H1 (cell line): ENCODE measurements around the gene BRD2. TPM values are rescaled to one million over a fixed set of nuclear protein-coding genes. Genes with fewer than 3 reads are reported as not detected.

Source experiments
- CTCF ChIA-PET: fragments of 300-600 bp; sonication (Branson Sonifier 250); formaldehyde crosslinking; loops from one replicate; lab custom pipeline; 2021; ENCODE audit not compliant: partially characterized antibody; lab: Charles Lee
- POLR2A ChIA-PET: fragments of 300-600 bp; sonication (Branson Sonifier 250); formaldehyde crosslinking; loops from one replicate; lab custom pipeline; 2021; ENCODE audit warnings: inconsistent platforms; ENCODE audit not compliant: partially characterized antibody; lab: Charles Lee
- DNase-seq, 2 experiments: peaks; one replicate each; pipeline versions ENCODE4 v3.0.0 to v3.0.0-alpha.2; 2010 to 2022; ENCODE audit warnings: low spot score in 2 of 2, low read depth in 1 of 2, mixed read lengths in 1 of 2
- FAIRE-seq: peaks from 2 replicates; lab custom pipeline; 2011; peaks lifted over from hg19 to GRCh38; lab: Jason Lieb, UNC
- H2AFZ ChIP-seq: 2 replicates; pipeline ENCODE4 v1.8.1; 2012; ENCODE audit warnings: low read length, inconsistent platforms
- H2AK5ac ChIP-seq: 2 replicates; pipeline ENCODE4 v1.6.1; 2013; ENCODE audit warnings: low read depth, low read length
- H2BK120ac ChIP-seq: replicated peaks from 2 replicates; pipeline ENCODE3; 2013; ENCODE audit warnings: low read depth, low read length, inconsistent platforms
- H2BK12ac ChIP-seq: 2 replicates; pipeline ENCODE4 v1.6.1; 2013; ENCODE audit warnings: low read depth, low read length
- H2BK15ac ChIP-seq: 2 replicates; pipeline ENCODE4 v1.6.1; 2013; ENCODE audit warnings: low read length
- H2BK20ac ChIP-seq: 2 replicates; pipeline ENCODE4 v1.6.1; 2013; ENCODE audit warnings: low read length
- H2BK5ac ChIP-seq: 2 replicates; pipeline ENCODE4 v1.6.1; 2013; ENCODE audit warnings: low read depth, low read length
- H3K14ac ChIP-seq: 2 replicates; pipeline ENCODE4 v1.6.1; 2013; ENCODE audit warnings: inconsistent platforms; ENCODE audit not compliant: insufficient read length
- H3K18ac ChIP-seq: 2 replicates; pipeline ENCODE4 v1.6.1; 2013; ENCODE audit warnings: low read length; ENCODE audit errors: extremely low read depth
- H3K23ac ChIP-seq: 2 replicates; pipeline ENCODE4 v1.6.1; 2013; ENCODE audit warnings: inconsistent platforms; ENCODE audit not compliant: insufficient read length
- H3K23me2 ChIP-seq: 2 replicates; pipeline ENCODE4 v1.6.1; 2013; ENCODE audit warnings: low read depth, low read length
- H3K27ac ChIP-seq: 2 replicates; pipeline ENCODE4 v1.6.1; 2011; ENCODE audit warnings: low read depth, low read length, inconsistent platforms
- H3K27me3 ChIP-seq, 4 experiments: replicated peaks in 1 of 4; 1 replicate in 1 of 4; 2 replicates in 3 of 4; pipeline versions ENCODE4 v1.6.1 to v1.8.1; 2011 to 2013; ENCODE audit warnings: low read length in 3 of 4, mild to moderate bottlenecking in 3 of 4, inconsistent platforms in 2 of 4, mixed read lengths in 2 of 4, moderate library complexity in 1 of 4; ENCODE audit not compliant: control insufficient read depth in 3 of 4, insufficient read depth in 3 of 4; ENCODE audit errors: extremely low read depth in 1 of 4
- H3K36me3 ChIP-seq, 4 experiments: 2 replicates each; pipeline versions ENCODE4 v1.6.1 to v1.8.1; 2011 to 2013; ENCODE audit warnings: mild to moderate bottlenecking in 4 of 4, low read length in 3 of 4, moderate library complexity in 2 of 4, control low read depth in 1 of 4, inconsistent platforms in 1 of 4; ENCODE audit not compliant: insufficient read depth in 4 of 4, control insufficient read depth in 2 of 4
- H3K4ac ChIP-seq: replicated peaks from 2 replicates; pipeline ENCODE3; 2013; ENCODE audit warnings: low read length, low read depth, mixed read lengths, inconsistent platforms; ENCODE audit not compliant: insufficient read length
- H3K4me1 ChIP-seq, 4 experiments: replicated peaks in 1 of 4; 1 replicate in 1 of 4; 2 replicates in 3 of 4; pipeline versions ENCODE4 v1.6.1 to v1.8.1; 2011 to 2013; ENCODE audit warnings: low read length in 3 of 4, inconsistent platforms in 2 of 4, mixed read lengths in 1 of 4; ENCODE audit not compliant: insufficient read depth in 4 of 4, control insufficient read depth in 3 of 4
- H3K4me2 ChIP-seq, 2 experiments: 2 replicates each; pipeline versions ENCODE4 v1.6.1 to v1.8.1; 2011 to 2013; ENCODE audit warnings: low read depth in 2 of 2, low read length in 2 of 2, control low read depth in 1 of 2, inconsistent platforms in 1 of 2, mild to moderate bottlenecking in 1 of 2; ENCODE audit not compliant: insufficient read depth in 1 of 2
- H3K4me3 ChIP-seq, 4 experiments: fragments of 200-600, 300-600 bp in 1 of 4; sonication (generic), shearing (Covaris generic), sonication (Bioruptor Twin) in 1 of 4; 2 replicates each; pipeline versions ENCODE4 v1.5.1 to v1.8.1; 2011 to 2016; ENCODE audit warnings: low read length in 4 of 4, low read depth in 3 of 4, control low read depth in 2 of 4, inconsistent platforms in 2 of 4, mild to moderate bottlenecking in 2 of 4, mixed read lengths in 1 of 4, moderate library complexity in 1 of 4; ENCODE audit not compliant: insufficient read depth in 2 of 4; ENCODE audit errors: extremely low read depth in 1 of 4
- H3K56ac ChIP-seq: replicated peaks from 2 replicates; pipeline ENCODE3; 2013; ENCODE audit warnings: low read depth, mild to moderate bottlenecking, mixed read lengths, low read length, inconsistent platforms; ENCODE audit not compliant: insufficient read length
- H3K79me1 ChIP-seq: 2 replicates; pipeline ENCODE4 v1.6.1; 2013; ENCODE audit warnings: low read depth, low read length, control low read depth
- H3K79me2 ChIP-seq, 2 experiments: 2 replicates each; pipeline versions ENCODE4 v1.6.1 to v1.8.1; 2012 to 2013; ENCODE audit warnings: low read length in 2 of 2, mild to moderate bottlenecking in 2 of 2, inconsistent platforms in 1 of 2; ENCODE audit not compliant: insufficient read depth in 2 of 2, control insufficient read depth in 1 of 2
- H3K9ac ChIP-seq, 4 experiments: replicated peaks in 1 of 4; 1 replicate in 1 of 4; 2 replicates in 3 of 4; pipeline versions ENCODE4 v1.6.1 to v1.8.1; 2011 to 2013; ENCODE audit warnings: low read depth in 3 of 4, low read length in 3 of 4, control low read depth in 2 of 4, mild to moderate bottlenecking in 2 of 4, moderate library complexity in 2 of 4, inconsistent platforms in 1 of 4; ENCODE audit errors: extremely low read depth in 1 of 4
- H3K9me3 ChIP-seq, 2 experiments: 2 replicates each; pipeline versions ENCODE4 v1.6.1 to v1.8.1; 2012 to 2013; ENCODE audit warnings: mild to moderate bottlenecking in 2 of 2, moderate library complexity in 2 of 2, control low read depth in 1 of 2, inconsistent platforms in 1 of 2, low read depth in 1 of 2, low read length in 1 of 2, mixed read lengths in 1 of 2; ENCODE audit not compliant: insufficient read depth in 2 of 2
- H4K20me1 ChIP-seq, 2 experiments: replicated peaks in 1 of 2; 2 replicates each; pipeline versions ENCODE3 to v1.8.1; 2011 to 2013; ENCODE audit warnings: inconsistent platforms in 2 of 2, low read length in 2 of 2, mild to moderate bottlenecking in 1 of 2; ENCODE audit not compliant: insufficient read depth in 2 of 2, control insufficient read depth in 1 of 2
- H4K5ac ChIP-seq: 2 replicates; pipeline ENCODE4 v1.6.1; 2013; ENCODE audit warnings: low read length, low read depth, mixed read lengths, inconsistent platforms; ENCODE audit not compliant: insufficient read length
- H4K8ac ChIP-seq: 2 replicates; pipeline ENCODE4 v1.8.0; 2013; ENCODE audit warnings: mild to moderate bottlenecking, moderate library complexity, low read length, inconsistent platforms; ENCODE audit not compliant: insufficient read depth; ENCODE audit errors: extremely low read depth
- H4K91ac ChIP-seq: replicated peaks from 2 replicates; pipeline ENCODE3; 2013; ENCODE audit warnings: low read length, mixed read lengths, inconsistent platforms; ENCODE audit not compliant: insufficient read length
- ASH2L ChIP-seq: fragments of 200-600, 300-600 bp; sonication (generic); IDR thresholded peaks from one replicate; pipeline ENCODE4 v1.7.1; 2017; ENCODE audit warnings: low read length
- BCL11A ChIP-seq, 2 experiments: IDR thresholded peaks; one replicate each; pipeline ENCODE4 v1.6.1; 2011; ENCODE audit warnings: low read depth in 2 of 2, low read length in 2 of 2, mild to moderate bottlenecking in 2 of 2
- JUND ChIP-seq: IDR thresholded peaks from 2 replicates; pipeline ENCODE4 v1.6.1; 2011; ENCODE audit warnings: mild to moderate bottlenecking, improper control_type of control experiment, low read length
- KDM5A ChIP-seq: fragments of 200-600 bp; IDR thresholded peaks from 2 replicates; pipeline ENCODE4 v1.7.1; 2012; ENCODE audit warnings: mild to moderate bottlenecking, low read length, inconsistent platforms, mixed read lengths
- POLR2AphosphoS5 ChIP-seq: IDR thresholded peaks from 2 replicates; pipeline ENCODE4 v1.6.1; 2011; ENCODE audit warnings: low read depth, low read length
- RAD21 ChIP-seq, 2 experiments: IDR thresholded peaks in 1 of 2; conservative IDR thresholded peaks in 1 of 2; 2 replicates each; pipeline ENCODE4 v1.6.1; 2011; ENCODE audit warnings: low read depth in 2 of 2, low read length in 2 of 2, improper control_type of control experiment in 1 of 2, inconsistent platforms in 1 of 2, mild to moderate bottlenecking in 1 of 2, moderate library complexity in 1 of 2
- RNF2 ChIP-seq: fragments of 200-900, 300-1000 bp; sonication (generic); IDR thresholded peaks from 2 replicates; pipeline ENCODE4 v1.7.1; 2016; ENCODE audit warnings: borderline replicate concordance, low read depth, mild to moderate bottlenecking, antibody characterized with exemption, low read length; ENCODE audit not compliant: poor library complexity, severe bottlenecking; ENCODE audit errors: missing control alignments
- SAP30 ChIP-seq: fragments of 300-600 bp; sonication (generic); IDR thresholded peaks from 2 replicates; pipeline ENCODE4 v1.7.1; 2012; ENCODE audit warnings: low read length, moderate library complexity, mild to moderate bottlenecking, inconsistent platforms; ENCODE audit not compliant: insufficient read depth, insufficient replicate concordance
- SIN3A ChIP-seq, 2 experiments: IDR thresholded peaks in 1 of 2; conservative IDR thresholded peaks in 1 of 2; 2 replicates each; pipeline ENCODE4 v1.6.1; 2011 to 2012; ENCODE audit warnings: low read length in 2 of 2, improper control_type of control experiment in 1 of 2, low read depth in 1 of 2, mild to moderate bottlenecking in 1 of 2
- SP4 ChIP-seq: IDR thresholded peaks from 2 replicates; pipeline ENCODE4 v1.6.1; 2012; ENCODE audit warnings: low read length, inconsistent platforms
- TCF12 ChIP-seq: IDR thresholded peaks from 2 replicates; pipeline ENCODE4 v1.6.1; 2011; ENCODE audit warnings: low read depth, mild to moderate bottlenecking, low read length
- TEAD4 ChIP-seq: IDR thresholded peaks from 2 replicates; pipeline ENCODE4 v1.6.1; 2012; ENCODE audit warnings: low read depth, low read length, inconsistent platforms, mixed read lengths
- WGBS, 2 experiments: shearing (Covaris generic) in 1 of 2; methylation state at CpG; one replicate each; pipeline versions ENCODE4 v1.1.6 to v1.1.7; 2013 to 2015; ENCODE audit warnings: low lambda C conversion rate in 2 of 2, mixed read lengths in 2 of 2, inconsistent platforms in 1 of 2, low coverage in 1 of 2, missing lambda C conversion rate in 1 of 2; ENCODE audit not compliant: insufficient replicate concordance in 2 of 2, insufficient coverage in 1 of 2, insufficient read length in 1 of 2; ENCODE audit errors: extremely low coverage in 1 of 2, missing lambda C conversion rate in 1 of 2; 5-methylcytosine and 5-hydroxymethylcytosine counted together
- polyA plus RNA-seq, 7 experiments: library from polyadenylated mRNA; depleted of rRNA in 3 of 7; stranded (reverse) in 5 of 7; unstranded in 2 of 7; fragments of >200 nt in 5 of 7; fragments of 200-250 nt in 2 of 7; gene quantifications; 1 replicate in 5 of 7; 2 replicates in 1 of 7; 4 replicates in 1 of 7; pipeline versions ENCODE4 v1.2.1 to v1.2.3, GENCODE V29; 2011 to 2013; ENCODE audit warnings: missing spikeins in 2 of 7, mixed read lengths in 2 of 7
- total RNA-seq: library from RNA; stranded (reverse); fragmentation: NEBNext Ultra II Directional; extraction: Animal tissue kit (Norgen Biotek cat#: 25700); gene quantifications from 2 replicates; pipeline ENCODE4 v1.2.1, GENCODE V29; 2021

Gene BRD2
- total and polyA plus RNA-seq, 2 of the 8 experiments (the other 6 are each of a cell fraction or from before 2014, with no cell fraction given), result 132 to 185 TPM

GRCh38 chr6:32989368-32989767, 21.0 kb downstream of the BRD2 start:
- Histone ChIP-seq H3K27me3 (no peaks in the 10 kb centered on the region), H3K23ac (no peak overlapping the region), H3K4me2 (no peak overlapping the region), H2AK5ac (no peak overlapping the region), H4K20me1 (no peaks in the 10 kb centered on the region), H2BK20ac (no peak overlapping the region), H3K4me1 (peaks cover 0 to 6% (median 2%) of the 10 kb centered on the region in 4 experiments; a peak in 4 of 7 replicates), H4K91ac (no peak overlapping the region), H2BK15ac (no peak overlapping the region), H3K9ac (no peak overlapping the region), H3K4me3 (no peak overlapping the region), H2BK12ac (no peak overlapping the region), H3K4ac (no peak overlapping the region), H3K36me3 (no peaks in the 10 kb centered on the region), H3K79me2 (no peaks in the 10 kb centered on the region), H3K14ac (no peak overlapping the region), H3K9me3 (no peaks in the 10 kb centered on the region), H3K27ac (no peak overlapping the region), H2AFZ (no peak overlapping the region), H4K5ac (no peak overlapping the region), H2BK120ac (no peak overlapping the region), H3K23me2 (no peaks in the 10 kb centered on the region), H2BK5ac (no peak overlapping the region), H3K18ac (no peak overlapping the region), H3K79me1 (no peaks in the 10 kb centered on the region), H4K8ac (no peak overlapping the region), H3K56ac (no peak overlapping the region)
- CTCF ChIA-PET, result interaction anchor here (0.9 to 2.1 kb wide), 12 partner anchors 8 to 168 kb away, joined by 3 to 10 read pairs (median 5); no protein-coding TSS in a partner anchor
- FAIRE-seq (no peak), DNase-seq (no peak)
- POLR2A ChIA-PET, result interaction anchor here (0.8 to 28.8 kb wide), 3 partner anchors 10 to 129 kb away, joined by 3 to 1158 read pairs (median 3); partner anchors contain the start of genes BRD2 and HLA-DMA
- WGBS, 2 experiments, result 77% methylated on average over 1 of the region's 1 CpG; no CpG with 5 or more reads in 1 of the 2 experiments
- no peak for TF ChIP-seq RNF2
- TF ChIP-seq RAD21 (IDR thresholded peaks at IDR 0.05 in 1 of 2, conservative IDR thresholded peaks at IDR 0.05 in 1 of 2; ENCODE audit: low read depth in 2 of 2, low read length in 2 of 2), result no peak
- no peak for TF ChIP-seq SIN3A (conservative IDR thresholded peaks at IDR 0.05 in 1 of 2, IDR thresholded peaks at IDR 0.05 in 1 of 2; ENCODE audit: low read depth in 1 of 2, low read length in 2 of 2)
- no peak for TF ChIP-seq SP4
- no peak for TF ChIP-seq BCL11A (IDR thresholded peaks at IDR 0.05; ENCODE audit: low read depth in 2 of 2, low read length in 2 of 2)
- no peak for TF ChIP-seq POLR2AphosphoS5
- TF ChIP-seq JUND, result no peak
- no peak for TF ChIP-seq TEAD4
- TF ChIP-seq KDM5A, result no peak
- no peak for TF ChIP-seq SAP30
- TF ChIP-seq TCF12, result no peak
- TF ChIP-seq ASH2L, result no peak
